ACHN (cell line): Measurements from ENCODE around the gene IRF1.
"Not testable (repeated sequence)": the region's sequence is repeated elsewhere in the genome, so short reads cannot be mapped to it uniquely, and the experiment has no call there.

Experiments used
- DNase-seq: peaks from one replicate; pipeline ENCODE4 v3.0.0-alpha.2; 2015
- in situ Hi-C: cut with HindIII; loops from 2 replicates; pipeline ENCODE4 v1.10.0; 2017; ENCODE audit warnings: low sequenced_read_pairs, low pct_ligation_motif_present, low pct_unique_long_range_greater_than_20kb

The IRF1 gene, protein sequence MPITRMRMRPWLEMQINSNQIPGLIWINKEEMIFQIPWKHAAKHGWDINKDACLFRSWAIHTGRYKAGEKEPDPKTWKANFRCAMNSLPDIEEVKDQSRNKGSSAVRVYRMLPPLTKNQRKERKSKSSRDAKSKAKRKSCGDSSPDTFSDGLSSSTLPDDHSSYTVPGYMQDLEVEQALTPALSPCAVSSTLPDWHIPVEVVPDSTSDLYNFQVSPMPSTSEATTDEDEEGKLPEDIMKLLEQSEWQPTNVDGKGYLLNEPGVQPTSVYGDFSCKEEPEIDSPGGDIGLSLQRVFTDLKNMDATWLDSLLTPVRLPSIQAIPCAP

DNA sequence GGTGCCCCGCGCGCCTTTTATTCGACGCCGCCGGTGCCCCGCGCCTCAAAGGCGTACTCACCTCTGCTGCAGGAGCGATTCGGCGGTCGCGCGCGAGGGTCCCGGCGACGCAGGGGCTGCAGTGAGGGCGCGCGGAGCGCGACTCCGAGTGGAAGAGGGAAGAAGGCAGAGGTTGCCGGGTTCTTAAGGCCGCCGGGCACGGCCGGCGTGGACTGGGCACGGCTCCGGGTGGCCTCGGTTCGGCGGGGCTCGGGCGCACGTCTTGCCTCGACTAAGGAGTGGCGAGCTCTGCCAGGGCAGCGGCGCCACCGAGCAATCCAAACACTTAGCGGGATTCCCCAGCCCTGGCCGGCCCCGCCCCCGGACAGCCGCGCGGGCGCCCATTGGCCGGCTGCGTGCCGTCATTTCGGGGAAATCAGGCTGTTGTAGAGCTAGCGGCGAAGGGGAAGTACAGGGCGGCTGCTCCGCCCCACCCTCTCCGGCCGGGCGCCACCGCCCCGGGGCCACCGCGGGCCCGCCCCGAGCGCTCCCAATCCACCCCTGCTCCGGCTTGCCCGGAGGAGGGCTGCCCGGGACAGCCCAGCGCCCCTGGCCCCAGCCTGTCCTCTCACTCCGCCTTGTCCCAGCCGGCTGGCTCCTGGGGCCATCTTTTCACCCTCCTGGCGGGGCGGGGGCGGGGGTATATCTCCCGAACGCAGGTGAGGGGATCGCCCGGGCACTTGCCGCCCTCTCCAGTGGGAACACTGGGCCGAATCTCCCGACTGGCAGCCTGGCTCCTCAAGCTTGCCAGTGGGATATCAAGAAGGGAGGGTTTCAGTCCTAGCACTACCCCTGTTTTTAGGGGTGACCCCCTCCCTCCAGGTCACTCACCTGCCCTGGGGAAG, at the start of gene IRF1:
Gene IRF1, minus strand, starts transcription at position 290 of the 884 bp plus-strand sequence. CDS start 1,295 bp downstream, outside the sequence.
- DNase-seq: peak; percentile 93
- in situ Hi-C loops: loop anchor here (25.0 kb wide), 1 partner anchor 103 kb away; no protein-coding TSS in a partner anchor

DNA sequence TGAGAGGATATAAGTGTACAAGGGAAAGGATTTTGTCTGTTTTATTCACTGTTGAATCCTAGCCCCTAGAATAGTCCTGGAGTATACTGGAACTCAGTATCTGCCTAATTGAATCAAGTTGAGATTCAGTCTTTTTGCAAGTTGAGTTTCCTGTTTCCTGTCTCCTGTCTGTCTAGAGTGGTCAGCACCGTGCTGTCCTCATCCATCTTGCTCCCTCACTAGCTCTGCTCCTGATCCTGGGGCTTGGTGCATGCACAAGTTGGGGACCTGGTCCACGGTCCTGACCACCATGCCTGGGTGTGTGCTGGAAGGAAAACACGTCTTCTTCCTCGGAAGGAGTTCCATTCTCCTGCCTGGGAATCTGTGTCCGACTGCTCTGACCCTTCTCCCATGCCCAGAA, 49.6 kb upstream of the IRF1 start:
- DNase-seq: no peak
- in situ Hi-C loops: no loop called here

GRCh38 chr5:132539716-132540115, 49.1 kb upstream of the IRF1 start:
- no peak for DNase-seq
- in situ Hi-C loops: no loop called here

- in situ Hi-C loops: no loop called here
- no peak for DNase-seq
Measured at GRCh38 chr5:132530946-132531345, 40.4 kb upstream of the IRF1 start.

DNA sequence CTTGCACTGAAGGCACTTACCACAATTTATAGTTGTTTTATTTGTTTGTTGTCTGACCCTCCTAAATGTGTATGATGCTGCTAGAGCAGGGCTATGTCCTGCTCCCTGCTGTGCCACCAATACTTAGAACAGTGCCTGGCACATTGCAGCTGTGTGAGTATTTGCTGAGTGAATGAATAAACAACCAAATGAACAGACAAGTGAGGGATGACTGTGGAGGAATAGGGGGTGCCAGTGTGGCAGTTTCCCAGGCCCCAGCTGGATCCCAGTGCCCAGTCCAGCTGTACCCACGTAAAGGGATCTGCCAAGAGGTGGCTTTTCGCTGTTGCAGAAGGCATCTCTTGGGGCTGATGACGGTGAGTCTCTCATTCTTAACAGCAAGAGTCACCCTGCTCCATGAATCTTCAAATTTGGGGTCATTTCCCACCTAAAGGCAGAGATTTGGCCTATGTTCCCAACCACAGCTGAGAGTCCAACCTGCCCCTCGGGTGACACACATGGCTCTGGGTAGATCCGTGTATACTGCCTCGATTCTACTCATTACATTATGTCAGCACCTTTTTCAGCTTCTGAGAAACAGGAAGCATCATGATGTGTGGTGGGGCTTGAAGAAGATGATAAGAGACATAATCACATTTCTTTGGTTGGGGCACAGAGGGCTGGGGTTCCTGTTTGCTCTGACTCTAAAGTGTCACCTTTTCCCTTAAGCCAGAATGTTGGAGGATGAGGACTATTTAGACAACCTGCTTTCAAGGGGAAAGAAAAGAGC, 38.5 kb upstream of the IRF1 start:
- DNase-seq: no peak
- in situ Hi-C loops: no loop called here

DNA sequence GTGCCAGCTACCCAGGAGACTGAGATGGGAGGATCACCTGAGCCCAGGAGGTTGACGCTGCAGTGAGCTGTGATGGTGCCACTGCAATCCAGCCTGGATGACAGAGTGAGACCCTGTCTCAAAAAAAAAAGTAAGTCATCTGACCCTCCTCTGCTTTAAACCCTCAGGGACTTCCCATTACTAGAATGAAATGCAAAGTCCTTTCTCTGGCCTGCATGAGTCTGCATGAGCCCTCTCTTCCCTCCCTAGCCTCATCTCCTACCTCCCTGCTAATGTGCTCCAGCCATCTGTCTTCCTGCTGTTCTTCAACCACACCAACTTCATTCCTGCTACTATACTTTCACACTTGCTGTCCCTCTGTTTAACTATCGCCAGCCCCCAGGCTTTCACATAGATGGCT, 37.4 kb upstream of the IRF1 start:
- in situ Hi-C loops: no loop called here
- DNase-seq: no peak

- no peak for DNase-seq
- in situ Hi-C loops: no loop called here
Measured at GRCh38 chr5:132526974-132527564, 36.5 kb upstream of the IRF1 start.

DNA sequence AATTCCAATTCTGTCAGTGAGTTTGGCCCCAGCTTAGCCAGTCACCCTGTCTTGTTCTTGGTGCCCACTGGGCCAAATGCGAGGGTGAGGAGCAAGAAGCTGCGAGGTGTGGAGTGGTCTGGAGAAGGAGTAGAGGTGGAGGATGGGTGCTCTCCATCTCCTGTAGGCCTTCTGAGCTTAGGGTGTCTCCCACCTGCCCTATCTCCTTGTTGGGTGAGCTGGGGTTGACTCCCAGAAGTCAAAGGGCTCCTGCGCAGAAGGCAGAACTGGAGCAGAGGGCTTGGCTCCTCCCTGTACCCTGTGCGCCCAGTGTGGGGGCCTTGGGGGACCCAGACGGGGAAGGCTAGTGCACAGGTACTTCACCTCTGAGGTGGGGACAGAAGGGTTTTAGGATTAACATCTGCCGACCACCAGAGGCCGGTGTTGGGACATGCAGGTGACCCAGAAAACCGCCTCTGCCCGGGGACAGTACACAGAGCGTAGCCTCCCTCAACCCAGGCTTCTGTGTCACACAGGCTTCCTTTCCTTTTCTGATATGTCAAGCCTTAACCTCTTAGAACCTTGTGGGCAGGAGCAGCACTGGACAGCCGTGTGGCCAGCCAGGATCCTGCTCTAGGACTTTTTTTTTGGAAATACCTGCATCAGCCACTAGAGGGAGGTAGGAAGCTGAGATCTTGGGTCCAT, 35.9 kb upstream of the IRF1 start:
- in situ Hi-C loops: no loop called here

DNA sequence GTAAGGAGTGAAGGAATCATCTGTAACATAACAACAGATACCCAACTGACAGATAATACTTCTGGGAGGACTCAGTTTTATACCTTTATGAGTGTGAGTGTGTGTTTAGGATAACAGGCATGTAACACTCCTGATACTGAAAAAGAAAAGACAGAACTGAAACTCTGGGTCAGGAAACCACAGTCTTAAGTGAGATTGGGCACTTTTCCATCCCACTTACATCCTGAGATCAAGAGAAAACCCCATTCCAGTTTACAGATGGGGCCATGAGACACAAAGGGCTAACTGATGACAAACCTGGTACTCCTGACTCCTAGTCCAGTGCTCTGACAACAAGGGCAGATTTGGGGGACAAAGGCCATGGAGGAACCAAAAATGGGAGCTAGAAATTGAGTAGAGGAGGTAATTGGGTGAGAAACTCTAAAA, 34.7 kb upstream of the IRF1 start:
- in situ Hi-C loops: no loop called here
- DNase-seq: no peak

More for the DNA sequence above, 35.9 kb upstream of the IRF1 start:
- peak; percentile 68 for DNase-seq

GRCh38 chr5:132524877-132525276, 34.3 kb upstream of the IRF1 start:
- DNase-seq, in situ Hi-C loops: not testable (repeated sequence)

DNA sequence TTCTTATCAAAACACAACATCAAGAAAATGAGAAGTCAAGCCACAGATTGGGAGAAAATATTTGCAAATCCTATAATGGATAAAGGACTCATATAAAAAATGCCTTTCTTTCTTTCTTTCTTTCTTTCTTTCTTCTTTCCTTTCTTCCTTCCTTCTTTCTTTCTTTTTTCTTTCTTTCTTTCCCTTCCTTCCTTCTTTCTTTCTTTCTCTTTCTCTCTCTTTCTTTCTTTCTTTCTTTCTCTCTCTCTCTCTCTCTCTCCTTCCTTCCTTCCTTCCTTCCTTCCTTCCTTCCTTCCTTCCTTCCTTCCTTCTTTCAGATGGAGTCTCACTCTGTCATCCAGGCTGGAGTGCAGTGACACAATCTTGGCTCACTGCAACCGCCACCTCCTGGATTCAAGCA, 31.5 kb upstream of the IRF1 start:
- DNase-seq, in situ Hi-C loops: not testable (repeated sequence)

- DNase-seq, in situ Hi-C loops: not testable (repeated sequence)
Measured at GRCh38 chr5:132513618-132514336, 23.2 kb upstream of the IRF1 start.

GRCh38 chr5:132510076-132510475, 19.5 kb upstream of the IRF1 start:
- in situ Hi-C loops: no loop called here
- no peak for DNase-seq

GRCh38 chr5:132506094-132506692, 15.6 kb upstream of the IRF1 start:
- in situ Hi-C loops: no loop called here

GRCh38 chr5:132505641-132506040, 15.1 kb upstream of the IRF1 start:
- in situ Hi-C loops: no loop called here

More at GRCh38 chr5:132506094-132506692, 15.6 kb upstream of the IRF1 start:
- peak; percentile 65 for DNase-seq

DNA sequence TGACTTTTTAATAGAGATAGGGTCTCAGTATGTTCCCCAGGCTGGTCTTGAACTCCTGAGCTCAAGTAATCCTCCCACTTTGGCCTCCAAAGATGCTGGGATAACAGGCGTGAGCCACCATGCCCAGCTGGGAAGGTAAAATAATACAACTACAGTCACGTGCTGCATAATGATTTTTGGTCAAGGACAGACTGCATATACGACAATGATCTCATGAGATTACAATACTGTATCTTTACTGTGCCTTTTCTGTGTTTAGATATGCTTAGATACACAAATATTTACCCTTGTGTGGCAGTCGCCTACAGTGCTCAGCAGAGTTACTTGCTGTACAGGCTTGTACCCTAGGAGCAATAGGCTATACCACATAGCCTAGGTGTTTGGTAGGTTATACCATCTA, 14.2 kb upstream of the IRF1 start:
- DNase-seq: no peak
- in situ Hi-C loops: no loop called here

More at GRCh38 chr5:132505641-132506040, 15.1 kb upstream of the IRF1 start:
- no peak for DNase-seq

- in situ Hi-C loops: no loop called here
- DNase-seq: no peak
Measured at GRCh38 chr5:132503244-132503643, 12.7 kb upstream of the IRF1 start.
